SU-DHL-6 (cell line): ENCODE results near the gene NACC2.

Experiments
- H2AFZ ChIP-seq: fragments of 200-600 bp; sonication (generic); 2 replicates; pipeline ENCODE4 v1.6.1; 2014; ENCODE audit warnings: low read depth, mild to moderate bottlenecking, moderate library complexity, mixed read lengths, antibody characterized with exemption, low read length; ENCODE audit not compliant: severe bottlenecking
- H3F3A ChIP-seq: fragments of 200-600 bp; shearing (Covaris generic); 2 replicates; pipeline ENCODE4 v1.6.0; 2016; ENCODE audit warnings: antibody characterized with exemption, mild to moderate bottlenecking; ENCODE audit not compliant: insufficient read depth
- H3K27ac ChIP-seq: fragments of 200-600 bp; sonication (generic); 2 replicates; pipeline ENCODE4 v1.5.1; 2016; ENCODE audit warnings: low read depth, mild to moderate bottlenecking, low read length, moderate library complexity, mixed read lengths
- H3K27me3 ChIP-seq: fragments of 200-600 bp; sonication (generic), shearing (Covaris generic); 2 replicates; pipeline ENCODE4 v1.6.0; 2014; ENCODE audit warnings: mild to moderate bottlenecking, low read length
- H3K36me3 ChIP-seq: fragments of 200-600 bp; sonication (generic); 2 replicates; pipeline ENCODE4 v1.6.1; 2014; ENCODE audit warnings: mild to moderate bottlenecking, low read length, mixed read lengths
- H3K4me2 ChIP-seq: fragments of 300-600, 200-600 bp; shearing (Covaris generic), sonication (generic); 2 replicates; pipeline ENCODE4 v1.6.0; 2014; ENCODE audit warnings: low read length, low read depth, mild to moderate bottlenecking; ENCODE audit not compliant: poor library complexity, severe bottlenecking
- H3K4me3 ChIP-seq: fragments of 200-600 bp; sonication (generic); 2 replicates; pipeline ENCODE4 v1.5.1; 2014; ENCODE audit warnings: antibody characterized with exemption, low read length, mild to moderate bottlenecking, mixed read lengths; ENCODE audit not compliant: insufficient read depth, poor library complexity, severe bottlenecking
- H3K79me2 ChIP-seq: fragments of 200-600 bp; sonication (generic); 2 replicates; pipeline ENCODE4 v1.6.1; 2014; ENCODE audit warnings: mild to moderate bottlenecking, low read length, moderate library complexity; ENCODE audit not compliant: insufficient read depth
- H3K9ac ChIP-seq: fragments of 200-600 bp; sonication (generic); 2 replicates; pipeline ENCODE4 v1.7.0; 2014; ENCODE audit warnings: mild to moderate bottlenecking, low read length
- H3K9me2 ChIP-seq: fragments of 200-600 bp; sonication (generic); replicated peaks from 2 replicates; pipeline ENCODE4 v1.6.1; 2014; ENCODE audit warnings: low read length; ENCODE audit not compliant: insufficient read depth
- H3K9me3 ChIP-seq: fragments of 200-600 bp; sonication (generic); 2 replicates; pipeline ENCODE4 v1.6.1; 2014; ENCODE audit warnings: low read length, mixed read lengths; ENCODE audit not compliant: insufficient read depth
- H4K20me1 ChIP-seq: fragments of 200-600 bp; sonication (generic); 2 replicates; pipeline ENCODE4 v1.6.1; 2014; ENCODE audit warnings: low read depth, mild to moderate bottlenecking, antibody characterized with exemption, low read length, moderate library complexity, mixed read lengths
- EZH2phosphoT487 ChIP-seq: fragments of 200-600 bp; sonication (generic), shearing (Covaris generic); conservative IDR thresholded peaks from 2 replicates; pipeline ENCODE4 v1.6.1; 2018; ENCODE audit warnings: mild to moderate bottlenecking, antibody characterized with exemption, low read length, moderate library complexity, mixed read lengths
- TF ChIP-seq, protein P1 (sequence below): fragments of 200-600 bp; sonication (generic); IDR thresholded peaks from one replicate; pipeline ENCODE4 v1.5.1; 2017; ENCODE audit warnings: antibody characterized with exemption, mild to moderate bottlenecking, low read length, moderate library complexity; ENCODE audit not compliant: insufficient read depth, poor library complexity, severe bottlenecking

Gene NACC2

DNA sequence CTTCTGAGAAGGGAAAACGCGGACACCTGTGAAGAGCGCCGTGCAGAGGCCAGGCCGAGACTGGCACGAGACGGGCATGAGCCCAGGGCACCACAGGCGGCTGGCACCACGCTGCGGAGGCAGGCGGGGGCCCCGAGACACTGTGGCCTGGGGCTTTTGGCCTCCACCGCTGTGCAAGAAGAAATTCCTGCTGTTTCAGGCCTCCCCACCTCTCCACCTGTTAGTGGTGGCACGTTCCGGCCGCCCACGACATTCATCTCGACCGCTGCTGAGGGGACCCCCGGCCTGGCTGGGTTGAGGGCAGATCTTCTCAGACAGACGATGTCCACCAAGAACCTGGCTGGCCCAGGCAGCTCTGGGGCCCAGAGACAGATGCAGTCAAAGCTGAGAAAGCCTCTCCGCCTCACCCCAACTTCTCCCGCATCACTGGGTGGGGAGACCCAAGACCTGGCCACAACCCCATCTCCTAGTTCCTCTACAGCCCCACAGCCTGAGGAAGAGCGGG is 11.5 kb downstream of the NACC2 start:
- TF ChIP-seq, protein P1, sequence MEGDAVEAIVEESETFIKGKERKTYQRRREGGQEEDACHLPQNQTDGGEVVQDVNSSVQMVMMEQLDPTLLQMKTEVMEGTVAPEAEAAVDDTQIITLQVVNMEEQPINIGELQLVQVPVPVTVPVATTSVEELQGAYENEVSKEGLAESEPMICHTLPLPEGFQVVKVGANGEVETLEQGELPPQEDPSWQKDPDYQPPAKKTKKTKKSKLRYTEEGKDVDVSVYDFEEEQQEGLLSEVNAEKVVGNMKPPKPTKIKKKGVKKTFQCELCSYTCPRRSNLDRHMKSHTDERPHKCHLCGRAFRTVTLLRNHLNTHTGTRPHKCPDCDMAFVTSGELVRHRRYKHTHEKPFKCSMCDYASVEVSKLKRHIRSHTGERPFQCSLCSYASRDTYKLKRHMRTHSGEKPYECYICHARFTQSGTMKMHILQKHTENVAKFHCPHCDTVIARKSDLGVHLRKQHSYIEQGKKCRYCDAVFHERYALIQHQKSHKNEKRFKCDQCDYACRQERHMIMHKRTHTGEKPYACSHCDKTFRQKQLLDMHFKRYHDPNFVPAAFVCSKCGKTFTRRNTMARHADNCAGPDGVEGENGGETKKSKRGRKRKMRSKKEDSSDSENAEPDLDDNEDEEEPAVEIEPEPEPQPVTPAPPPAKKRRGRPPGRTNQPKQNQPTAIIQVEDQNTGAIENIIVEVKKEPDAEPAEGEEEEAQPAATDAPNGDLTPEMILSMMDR = no peak
- no peak for TF ChIP-seq EZH2phosphoT487
- Histone ChIP-seq H3K27me3 (no peaks in the 10 kb centered on the region), H3K36me3 (no peaks in the 10 kb centered on the region), H3K9ac (no peak overlapping the region), H3F3A (no peaks in the 10 kb centered on the region), H3K27ac (no peak overlapping the region), H4K20me1 (no peaks in the 10 kb centered on the region), H3K4me2 (no peak overlapping the region), H2AFZ (no peak overlapping the region), H3K79me2 (no peaks in the 10 kb centered on the region), H3K9me2 (no peaks in the 10 kb centered on the region), H3K4me3 (no peak overlapping the region), H3K9me3 (no peaks in the 10 kb centered on the region)

DNA sequence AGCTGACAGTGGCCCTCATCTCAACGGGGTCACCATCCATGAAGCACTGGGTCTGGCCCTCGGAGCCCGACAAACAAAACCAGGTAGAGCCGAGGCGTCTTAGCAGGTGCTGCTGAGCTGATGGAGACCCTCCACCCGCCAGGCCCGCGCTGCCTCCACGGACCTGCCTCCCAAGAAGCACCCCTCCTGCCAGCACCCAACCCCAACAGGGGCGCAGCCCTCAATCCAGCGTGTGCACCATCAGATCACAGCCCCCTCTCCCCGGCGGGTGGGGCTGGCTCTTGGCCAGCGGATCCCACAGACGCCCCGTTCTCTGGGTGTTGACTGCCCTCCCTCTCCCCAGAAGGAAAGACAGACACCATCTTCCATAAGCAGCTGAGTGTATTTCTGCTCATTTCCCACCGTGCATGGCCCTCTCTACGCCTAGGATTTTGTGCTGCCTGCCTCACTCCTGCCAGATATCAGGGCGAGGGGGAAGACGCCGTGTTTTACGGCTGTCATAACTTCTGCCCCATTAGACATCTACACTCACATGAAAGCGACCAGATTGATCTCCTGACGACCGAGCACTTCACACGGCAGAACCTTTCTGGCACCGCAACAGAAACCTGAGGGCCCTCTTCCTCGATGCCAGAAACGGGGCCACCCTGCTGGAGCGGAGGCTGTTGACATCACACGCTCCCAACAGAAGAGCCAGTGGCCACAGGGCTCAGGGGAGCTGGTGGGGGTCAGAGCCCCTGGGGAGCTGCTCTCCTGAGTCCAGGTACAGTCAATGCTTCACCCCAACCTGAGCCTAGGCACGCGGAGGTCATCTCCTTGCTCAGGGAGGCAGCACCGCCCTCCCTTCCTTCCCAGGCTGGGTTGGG is 12.4 kb downstream of the NACC2 start:
- H3K79me2 ChIP-seq = no peaks in the 10 kb centered on the region

GRCh38 chr9:136081826-136082495 is 13.1 kb downstream of the NACC2 start:
- Histone ChIP-seq H4K20me1 (no peaks in the 10 kb centered on the region), H3K36me3 (no peaks in the 10 kb centered on the region), H3K9me2 (no peaks in the 10 kb centered on the region), H2AFZ (no peak overlapping the region), H3K9ac (no peak overlapping the region), H3K27me3 (no peaks in the 10 kb centered on the region), H3K79me2 (no peaks in the 10 kb centered on the region), H3K4me3 (no peak overlapping the region), H3F3A (no peaks in the 10 kb centered on the region), H3K27ac (no peak overlapping the region), H3K9me3 (no peaks in the 10 kb centered on the region), H3K4me2 (no peak overlapping the region)
- no peak for TF ChIP-seq EZH2phosphoT487
- TF ChIP-seq, protein P1 = no peak

More for the DNA sequence above, 12.4 kb downstream of the NACC2 start:
- H3K9me3 ChIP-seq = no peaks in the 10 kb centered on the region
- H3K9ac ChIP-seq = no peak overlapping the region
- H4K20me1 ChIP-seq = no peaks in the 10 kb centered on the region
- H2AFZ ChIP-seq = no peak overlapping the region
- no peaks in the 10 kb centered on the region for H3K36me3 ChIP-seq
- H3F3A ChIP-seq = no peaks in the 10 kb centered on the region
- H3K4me2 ChIP-seq = no peak overlapping the region
- no peaks in the 10 kb centered on the region for H3K9me2 ChIP-seq
- no peaks in the 10 kb centered on the region for H3K27me3 ChIP-seq
- H3K4me3 ChIP-seq = no peak overlapping the region
- TF ChIP-seq, protein P1 = no peak
- TF ChIP-seq EZH2phosphoT487 = no peak
- no peak overlapping the region for H3K27ac ChIP-seq
